Peyer's patch (tissue), 4 donors: ENCODE results near the gene RUVBL1.

Source experiments
- POLR2A ChIP-seq, 2 donors: fragments of 450-650 bp; IDR thresholded peaks; one replicate each; pipeline ENCODE4 v1.5.1; 2017; ENCODE audit warnings: antibody characterized with exemption in 2 of 2, mild to moderate bottlenecking in 2 of 2, moderate library complexity in 2 of 2
- TF ChIP-seq, protein P1 (sequence below), 6 experiments: fragments of 450-650 bp in 4 of 6; fragments of 200-600 bp in 2 of 6; sonication (generic) in 1 of 6; IDR thresholded peaks; one replicate each; pipeline ENCODE4 v1.5.1; 2017 to 2019; ENCODE audit warnings: antibody characterized with exemption in 6 of 6, mild to moderate bottlenecking in 3 of 6, moderate library complexity in 1 of 6

DNA sequence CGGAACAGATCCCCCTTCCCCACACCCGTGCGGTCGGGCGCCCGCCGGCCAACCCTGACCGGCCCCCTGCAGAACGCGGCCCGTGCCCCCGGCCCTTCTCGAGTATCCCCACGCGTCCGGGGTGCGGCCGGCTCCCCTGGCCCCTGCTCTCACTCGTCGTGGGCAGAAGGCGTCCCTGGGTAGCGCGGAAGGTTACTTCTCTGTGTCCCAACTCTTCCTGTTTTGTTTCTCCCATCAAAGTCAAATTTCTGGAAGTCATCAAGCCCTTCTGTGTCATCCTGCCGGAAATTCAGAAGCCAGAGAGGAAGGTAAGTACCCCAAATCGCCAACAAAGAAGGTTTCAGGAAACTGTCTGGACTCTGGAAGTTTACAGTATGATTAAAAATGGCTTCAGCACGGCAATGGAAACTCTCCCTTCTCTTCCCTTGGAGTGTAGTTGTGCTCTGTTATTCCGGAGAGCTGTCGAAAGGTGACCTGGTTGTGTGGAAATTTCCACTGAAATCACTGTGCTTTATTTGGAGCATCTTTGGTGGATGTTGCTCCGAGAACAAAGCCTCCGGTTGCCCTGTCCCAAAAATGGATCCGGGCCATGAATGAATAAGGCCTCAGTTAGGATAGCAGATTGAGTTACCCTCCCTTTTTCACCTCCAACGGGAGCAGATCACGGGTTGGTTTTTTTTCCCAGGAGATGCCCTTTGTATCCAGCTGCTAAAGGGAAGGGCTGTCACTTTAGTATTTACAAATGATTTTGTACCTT is 70.8 kb downstream of the RUVBL1 start:
- TF ChIP-seq, protein P1, sequence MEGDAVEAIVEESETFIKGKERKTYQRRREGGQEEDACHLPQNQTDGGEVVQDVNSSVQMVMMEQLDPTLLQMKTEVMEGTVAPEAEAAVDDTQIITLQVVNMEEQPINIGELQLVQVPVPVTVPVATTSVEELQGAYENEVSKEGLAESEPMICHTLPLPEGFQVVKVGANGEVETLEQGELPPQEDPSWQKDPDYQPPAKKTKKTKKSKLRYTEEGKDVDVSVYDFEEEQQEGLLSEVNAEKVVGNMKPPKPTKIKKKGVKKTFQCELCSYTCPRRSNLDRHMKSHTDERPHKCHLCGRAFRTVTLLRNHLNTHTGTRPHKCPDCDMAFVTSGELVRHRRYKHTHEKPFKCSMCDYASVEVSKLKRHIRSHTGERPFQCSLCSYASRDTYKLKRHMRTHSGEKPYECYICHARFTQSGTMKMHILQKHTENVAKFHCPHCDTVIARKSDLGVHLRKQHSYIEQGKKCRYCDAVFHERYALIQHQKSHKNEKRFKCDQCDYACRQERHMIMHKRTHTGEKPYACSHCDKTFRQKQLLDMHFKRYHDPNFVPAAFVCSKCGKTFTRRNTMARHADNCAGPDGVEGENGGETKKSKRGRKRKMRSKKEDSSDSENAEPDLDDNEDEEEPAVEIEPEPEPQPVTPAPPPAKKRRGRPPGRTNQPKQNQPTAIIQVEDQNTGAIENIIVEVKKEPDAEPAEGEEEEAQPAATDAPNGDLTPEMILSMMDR (IDR thresholded peaks at IDR 0.05): no peak
- TF ChIP-seq POLR2A (IDR thresholded peaks at IDR 0.05): peak in 1 of 2 donors; percentile 13
